H9 (cell line): Measurements from ENCODE around the gene EHD4. TPM values are rescaled to one million over a fixed set of nuclear protein-coding genes. Genes with fewer than 3 reads are reported as not detected.

Source experiments
- DNase-seq: peaks from one replicate; pipeline ENCODE4 v3.0.0-alpha.2; 2017
- H2AFZ ChIP-seq: one replicate; pipeline ENCODE4 v1.6.1; 2013; ENCODE audit warnings: mild to moderate bottlenecking, low read length, control low read depth, moderate library complexity
- H2AK5ac ChIP-seq: 2 replicates; pipeline ENCODE4 v1.6.1; 2013; ENCODE audit warnings: low read length, control low read depth, mixed read lengths; ENCODE audit not compliant: insufficient read length
- H2BK120ac ChIP-seq: one replicate; pipeline ENCODE4 v1.6.1; 2013; ENCODE audit warnings: low read depth, mild to moderate bottlenecking, low read length, control low read depth, inconsistent platforms; ENCODE audit not compliant: poor library complexity, severe bottlenecking
- H2BK12ac ChIP-seq: 2 replicates; pipeline ENCODE4 v1.6.1; 2013; ENCODE audit warnings: low read length, control low read depth, mixed read lengths, low read depth; ENCODE audit not compliant: insufficient read length
- H2BK15ac ChIP-seq: 2 replicates; pipeline ENCODE4 v1.6.1; 2013; ENCODE audit warnings: low read depth, low read length, control low read depth
- H2BK20ac ChIP-seq: one replicate; pipeline ENCODE4 v1.6.1; 2013; ENCODE audit warnings: low read depth, mild to moderate bottlenecking, low read length, control low read depth, inconsistent platforms; ENCODE audit not compliant: poor library complexity, severe bottlenecking
- H2BK5ac ChIP-seq: 2 replicates; pipeline ENCODE4 v1.6.1; 2013; ENCODE audit warnings: low read length, control low read depth, mixed read lengths; ENCODE audit not compliant: insufficient read length
- H3K14ac ChIP-seq: 2 replicates; pipeline ENCODE4 v1.6.1; 2013; ENCODE audit warnings: low read length, control low read depth; ENCODE audit not compliant: insufficient read depth
- H3K18ac ChIP-seq: 2 replicates; pipeline ENCODE4 v1.6.1; 2013; ENCODE audit warnings: low read depth, mild to moderate bottlenecking, mixed read lengths, low read length, control low read depth; ENCODE audit not compliant: insufficient read length
- H3K23ac ChIP-seq: 2 replicates; pipeline ENCODE4 v1.6.1; 2013; ENCODE audit warnings: low read length, control low read depth, mixed read lengths, low read depth; ENCODE audit not compliant: insufficient read length
- H3K23me2 ChIP-seq: 2 replicates; pipeline ENCODE4 v1.6.1; 2013; ENCODE audit warnings: low read depth, mild to moderate bottlenecking, mixed read lengths, low read length, control low read depth; ENCODE audit not compliant: insufficient read length, poor library complexity, severe bottlenecking
- H3K27ac ChIP-seq: 2 replicates; pipeline ENCODE4 v1.5.1; 2013; ENCODE audit warnings: low read length, control low read depth, mixed read lengths, low read depth; ENCODE audit not compliant: insufficient read length
- H3K27me3 ChIP-seq: 2 replicates; pipeline ENCODE4 v1.6.1; 2013; ENCODE audit warnings: low read length, control low read depth, inconsistent platforms; ENCODE audit not compliant: insufficient read depth
- H3K4ac ChIP-seq: 2 replicates; pipeline ENCODE4 v1.6.1; 2013; ENCODE audit warnings: low read depth, mild to moderate bottlenecking, control low read depth, inconsistent platforms, low read length, moderate library complexity
- H3K4me1 ChIP-seq: 2 replicates; pipeline ENCODE4 v1.6.1; 2013; ENCODE audit warnings: low read length, control low read depth, inconsistent platforms; ENCODE audit not compliant: insufficient read depth
- H3K4me2 ChIP-seq: 2 replicates; pipeline ENCODE4 v1.6.1; 2013; ENCODE audit warnings: low read length, control low read depth, mixed read lengths; ENCODE audit not compliant: insufficient read length, insufficient read depth
- H3K56ac ChIP-seq: 2 replicates; pipeline ENCODE4 v1.6.1; 2013; ENCODE audit warnings: low read depth, mild to moderate bottlenecking, mixed read lengths, low read length, control low read depth; ENCODE audit not compliant: insufficient read length
- H3K79me1 ChIP-seq: 2 replicates; pipeline ENCODE4 v1.6.1; 2013; ENCODE audit warnings: low read depth, mild to moderate bottlenecking, moderate library complexity, low read length, control low read depth, inconsistent platforms; ENCODE audit not compliant: insufficient read depth, poor library complexity, severe bottlenecking
- H3K79me2 ChIP-seq: 2 replicates; pipeline ENCODE4 v1.6.1; 2013; ENCODE audit warnings: low read length, control low read depth, inconsistent platforms; ENCODE audit not compliant: insufficient read depth
- H3K9ac ChIP-seq: 2 replicates; pipeline ENCODE4 v1.6.1; 2013; ENCODE audit warnings: low read length, control low read depth, mixed read lengths; ENCODE audit not compliant: insufficient read length; ENCODE audit errors: extremely low read depth
- H3K9me3 ChIP-seq: one replicate; pipeline ENCODE4 v1.6.1; 2013; ENCODE audit warnings: low read depth, low read length, inconsistent platforms; ENCODE audit not compliant: control insufficient read depth
- H3T11ph ChIP-seq: one replicate; pipeline ENCODE4 v1.6.1; 2013; ENCODE audit warnings: mild to moderate bottlenecking, low read length, control low read depth, inconsistent platforms
- H4K20me1 ChIP-seq: one replicate; pipeline ENCODE4 v1.6.1; 2013; ENCODE audit not compliant: control insufficient read depth, insufficient read length, insufficient read depth
- H4K5ac ChIP-seq: 2 replicates; pipeline ENCODE4 v1.6.1; 2013; ENCODE audit warnings: low read depth, mild to moderate bottlenecking, mixed read lengths, low read length, control low read depth; ENCODE audit not compliant: insufficient read length
- H4K8ac ChIP-seq: replicated peaks from 2 replicates; pipeline ENCODE4 v1.6.1; 2013; ENCODE audit warnings: low read length, control low read depth, mixed read lengths, low read depth; ENCODE audit not compliant: insufficient read length
- H4K91ac ChIP-seq: 2 replicates; pipeline ENCODE4 v1.6.1; 2013; ENCODE audit warnings: low read depth, mild to moderate bottlenecking, moderate library complexity, mixed read lengths, low read length, control low read depth; ENCODE audit not compliant: insufficient read length
- H3K27ac Mint-ChIP-seq, 3 experiments: 2 replicates in 2 of 3; 3 replicates in 1 of 3; pipeline ENCODE4 v1.8.0; 2020 to 2021; ENCODE audit warnings: mixed read lengths in 3 of 3, mild to moderate bottlenecking in 1 of 3, moderate library complexity in 1 of 3
- H3K27me3 Mint-ChIP-seq: 2 replicates; pipeline ENCODE4 v1.8.0; 2021; ENCODE audit warnings: low read depth, mild to moderate bottlenecking, moderate library complexity, mixed read lengths
- H3K36me3 Mint-ChIP-seq, 3 experiments: 2 replicates in 2 of 3; 3 replicates in 1 of 3; pipeline ENCODE4 v1.8.0; 2020 to 2021; ENCODE audit warnings: low read depth in 3 of 3, mixed read lengths in 3 of 3; ENCODE audit not compliant: insufficient read depth in 1 of 3
- H3K4me1 Mint-ChIP-seq, 2 experiments: 2 replicates each; pipeline ENCODE4 v1.8.0; 2020; ENCODE audit warnings: mixed read lengths in 2 of 2
- H3K4me3 Mint-ChIP-seq, 2 experiments: 2 replicates in 1 of 2; 3 replicates in 1 of 2; pipeline ENCODE4 v1.8.0; 2020 to 2021; ENCODE audit warnings: mild to moderate bottlenecking in 2 of 2, mixed read lengths in 2 of 2, moderate library complexity in 1 of 2
- H3K9me3 Mint-ChIP-seq, 2 experiments: 2 replicates in 1 of 2; 3 replicates in 1 of 2; pipeline ENCODE4 v1.8.0; 2020; ENCODE audit warnings: mild to moderate bottlenecking in 2 of 2, mixed read lengths in 2 of 2, moderate library complexity in 1 of 2
- CTCF ChIP-seq: fragments of 200-600 bp; sonication (generic); conservative IDR thresholded peaks from 3 replicates; pipeline ENCODE4 v1.8.0; 2021; ENCODE audit warnings: antibody characterized with exemption, mild to moderate bottlenecking
- WGBS: extraction: QIAGEN DNeasy Blood & Tissue Kit; methylation state at CpG from one replicate; pipeline ENCODE4 v1.1.7; 2013; ENCODE audit warnings: missing lambda C conversion rate, low lambda C conversion rate, mixed read lengths; ENCODE audit not compliant: insufficient read length; ENCODE audit errors: extremely low coverage; 5-methylcytosine and 5-hydroxymethylcytosine counted together
- total RNA-seq: library from RNA; stranded (reverse); gene quantifications from 2 replicates; pipeline ENCODE4 v1.2.1, GENCODE V29; 2021

The EHD4 gene
- total RNA-seq, 1 experiment from 2014 or later = 22.9 TPM

GRCh38 chr15:41930221-41930866 is 42.0 kb downstream of the EHD4 start:
- H4K8ac ChIP-seq = no peak overlapping the region
- no peak overlapping the region for H2BK15ac ChIP-seq
- no peak overlapping the region for H4K91ac ChIP-seq
- H2BK5ac ChIP-seq = no peak overlapping the region
- H3K79me2 ChIP-seq = 0 out of 2 replicates have a peak, but pooled peaks cover 2% of the 10 kb centered on the region
- no peak overlapping the region for H3K23ac ChIP-seq
- no peak overlapping the region for H3T11ph ChIP-seq
- H3K4me1 ChIP-seq = peaks cover 10% of the 10 kb centered on the region; the same call in 1 of the 2 replicates
- H3K27ac ChIP-seq = no peak overlapping the region
- no peak overlapping the region for H3K9ac ChIP-seq
- Mint-ChIP-seq H3K4me3 (no peak overlapping the region), H3K27ac (no peak overlapping the region), H3K9me3 (no peaks in the 10 kb centered on the region; a peak in 1 of 5 replicates), H3K4me1 (peaks cover 27 to 35% of the 10 kb centered on the region in 2 experiments), H3K36me3 (peaks cover 0 to 6% (median 5%) of the 10 kb centered on the region in 3 experiments; a peak in 1 of 7 replicates), H3K27me3 (no peaks in the 10 kb centered on the region)
- no peaks in the 10 kb centered on the region for H3K27me3 ChIP-seq
- no peak overlapping the region for H3K18ac ChIP-seq
- no peak overlapping the region for H2BK20ac ChIP-seq
- no peak for TF ChIP-seq CTCF
- H3K14ac ChIP-seq = no peak overlapping the region
- H2AK5ac ChIP-seq = no peak overlapping the region
- no peak overlapping the region for H2AFZ ChIP-seq
- no peak overlapping the region for H3K4me2 ChIP-seq
- no peak overlapping the region for H4K5ac ChIP-seq
- no peak overlapping the region for H3K56ac ChIP-seq
- H2BK120ac ChIP-seq = no peak overlapping the region
- DNase-seq = no peak
- no peaks in the 10 kb centered on the region for H3K23me2 ChIP-seq
- H3K4ac ChIP-seq = no peak overlapping the region
- H4K20me1 ChIP-seq = no peaks in the 10 kb centered on the region
- H3K9me3 ChIP-seq = no peaks in the 10 kb centered on the region
- no CpG with 5 or more reads among the region's 8 CpGs for WGBS
- H2BK12ac ChIP-seq = no peak overlapping the region
- H3K79me1 ChIP-seq = no peaks in the 10 kb centered on the region
